ENCODE results near the gene MYCBP2.

The MYCBP2 gene

GRCh38 chr13:77040076-77040475, 286.8 kb downstream of the MYCBP2 start:
- Histone ChIP-seq H3K79me2 (ENCODE audit: insufficient read depth, low read depth) (no peaks in the 10 kb centered on the region), H3K4me1 (ENCODE audit: low read depth, poor library complexity, severe bottlenecking) (no peaks in the 10 kb centered on the region)

DNA sequence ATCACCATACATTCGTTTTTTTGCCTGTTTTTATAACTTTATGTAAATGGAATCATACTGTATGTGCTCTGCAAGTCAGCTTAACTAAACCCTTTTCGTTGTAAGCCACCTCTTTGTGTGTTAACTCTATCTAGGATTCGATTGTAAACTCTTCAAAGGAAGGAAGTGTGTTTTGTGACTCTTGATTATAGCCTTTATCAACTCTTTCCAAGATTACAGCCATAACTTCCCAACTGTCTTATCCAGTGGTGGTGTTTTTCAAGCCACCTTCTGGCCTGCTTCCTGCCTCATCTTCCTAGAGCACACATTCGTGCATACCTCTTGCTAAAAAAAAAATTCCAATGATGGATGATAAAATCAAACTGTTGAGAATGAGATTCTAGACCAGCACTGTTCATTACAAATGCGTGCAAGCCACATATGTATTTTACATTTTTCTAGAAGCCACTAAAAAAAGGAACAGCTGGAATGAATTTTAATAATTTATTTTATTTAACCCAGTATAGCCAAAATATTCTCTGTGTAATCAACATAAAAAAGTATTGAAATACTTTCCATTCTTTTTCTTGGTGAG, 287.9 kb downstream of the MYCBP2 start:
- Histone ChIP-seq H3K4me3 (IDR thresholded peaks at IDR 0.05; ENCODE audit: insufficient read depth, low read depth, low read length) (no peak overlapping the region), H3K4me2 (no peak overlapping the region), H3K79me2 (ENCODE audit: insufficient read depth, low read depth) (no peaks in the 10 kb centered on the region), H4K20me1 (ENCODE audit: insufficient read depth) (no peaks in the 10 kb centered on the region), H3K27me3 (ENCODE audit: insufficient read depth, low read depth) (no peaks in the 10 kb centered on the region), H3K9ac (no peak overlapping the region), H3K27ac (no peak overlapping the region), H3K36me3 (ENCODE audit: insufficient read depth) (no peaks in the 10 kb centered on the region), H2AFZ (ENCODE audit: low read depth) (no peak overlapping the region), H3K4me1 (ENCODE audit: low read depth, poor library complexity, severe bottlenecking) (no peaks in the 10 kb centered on the region)
- TF ChIP-seq, protein P1, sequence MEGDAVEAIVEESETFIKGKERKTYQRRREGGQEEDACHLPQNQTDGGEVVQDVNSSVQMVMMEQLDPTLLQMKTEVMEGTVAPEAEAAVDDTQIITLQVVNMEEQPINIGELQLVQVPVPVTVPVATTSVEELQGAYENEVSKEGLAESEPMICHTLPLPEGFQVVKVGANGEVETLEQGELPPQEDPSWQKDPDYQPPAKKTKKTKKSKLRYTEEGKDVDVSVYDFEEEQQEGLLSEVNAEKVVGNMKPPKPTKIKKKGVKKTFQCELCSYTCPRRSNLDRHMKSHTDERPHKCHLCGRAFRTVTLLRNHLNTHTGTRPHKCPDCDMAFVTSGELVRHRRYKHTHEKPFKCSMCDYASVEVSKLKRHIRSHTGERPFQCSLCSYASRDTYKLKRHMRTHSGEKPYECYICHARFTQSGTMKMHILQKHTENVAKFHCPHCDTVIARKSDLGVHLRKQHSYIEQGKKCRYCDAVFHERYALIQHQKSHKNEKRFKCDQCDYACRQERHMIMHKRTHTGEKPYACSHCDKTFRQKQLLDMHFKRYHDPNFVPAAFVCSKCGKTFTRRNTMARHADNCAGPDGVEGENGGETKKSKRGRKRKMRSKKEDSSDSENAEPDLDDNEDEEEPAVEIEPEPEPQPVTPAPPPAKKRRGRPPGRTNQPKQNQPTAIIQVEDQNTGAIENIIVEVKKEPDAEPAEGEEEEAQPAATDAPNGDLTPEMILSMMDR (conservative IDR thresholded peaks at IDR 0.05; ENCODE audit: low read depth, low read length) = no peak

More at GRCh38 chr13:77040076-77040475, 286.8 kb downstream of the MYCBP2 start:
- Histone ChIP-seq H3K36me3 (ENCODE audit: insufficient read depth) (no peaks in the 10 kb centered on the region), H3K27ac (no peak overlapping the region), H3K9ac (no peak overlapping the region), H4K20me1 (ENCODE audit: insufficient read depth) (no peaks in the 10 kb centered on the region), H3K27me3 (ENCODE audit: insufficient read depth, low read depth) (no peaks in the 10 kb centered on the region), H2AFZ (ENCODE audit: low read depth) (no peak overlapping the region), H3K4me3 (IDR thresholded peaks at IDR 0.05; ENCODE audit: insufficient read depth, low read depth, low read length) (no peak overlapping the region), H3K4me2 (no peak overlapping the region)
- TF ChIP-seq, protein P1 (conservative IDR thresholded peaks at IDR 0.05; ENCODE audit: low read depth, low read length) = no peak

- H3K27me3 ChIP-seq (ENCODE audit: insufficient read depth, low read depth) = no peaks in the 10 kb centered on the region
Measured at GRCh38 chr13:77036279-77036678, 290.6 kb downstream of the MYCBP2 start.

DNA sequence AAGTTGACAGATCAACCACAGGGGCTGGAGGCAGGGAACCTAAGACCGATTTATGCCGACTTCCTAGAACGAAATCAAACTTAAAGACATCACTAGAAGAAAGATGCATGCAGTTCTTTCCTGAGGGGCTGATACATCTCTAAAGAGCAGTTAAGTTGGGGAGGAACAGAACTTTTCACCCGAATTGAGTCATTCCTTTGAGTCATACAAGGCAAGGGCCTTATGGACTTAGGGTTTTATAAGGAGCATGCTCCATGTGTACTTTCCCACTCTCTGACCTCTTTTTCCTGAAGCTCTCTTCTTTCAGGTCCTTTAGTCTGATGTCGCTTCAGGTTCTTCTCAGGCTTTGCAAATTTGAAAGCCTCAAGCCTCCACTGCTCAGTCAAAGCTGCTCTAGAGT, 292.0 kb downstream of the MYCBP2 start:
- no peaks in the 10 kb centered on the region for H3K27me3 ChIP-seq (ENCODE audit: insufficient read depth, low read depth)
- H3K4me3 ChIP-seq (IDR thresholded peaks at IDR 0.05; ENCODE audit: insufficient read depth, low read depth, low read length) = no peak overlapping the region
- no peaks in the 10 kb centered on the region for H4K20me1 ChIP-seq (ENCODE audit: insufficient read depth)
- H3K4me1 ChIP-seq (ENCODE audit: low read depth, poor library complexity, severe bottlenecking) = no peaks in the 10 kb centered on the region
- H3K27ac ChIP-seq = no peak overlapping the region
- no peak overlapping the region for H2AFZ ChIP-seq (ENCODE audit: low read depth)
- TF ChIP-seq, protein P1 (conservative IDR thresholded peaks at IDR 0.05; ENCODE audit: low read depth, low read length) = no peak
- H3K9ac ChIP-seq = no peak overlapping the region
- no peak overlapping the region for H3K4me2 ChIP-seq
- H3K79me2 ChIP-seq (ENCODE audit: insufficient read depth, low read depth) = no peaks in the 10 kb centered on the region
- no peaks in the 10 kb centered on the region for H3K36me3 ChIP-seq (ENCODE audit: insufficient read depth)

More at GRCh38 chr13:77036279-77036678, 290.6 kb downstream of the MYCBP2 start:
- TF ChIP-seq, protein P1 (conservative IDR thresholded peaks at IDR 0.05; ENCODE audit: low read depth, low read length) = no peak
- Histone ChIP-seq H3K9ac (no peak overlapping the region), H3K27ac (no peak overlapping the region), H3K4me1 (ENCODE audit: low read depth, poor library complexity, severe bottlenecking) (no peaks in the 10 kb centered on the region), H3K4me2 (no peak overlapping the region), H3K79me2 (ENCODE audit: insufficient read depth, low read depth) (no peaks in the 10 kb centered on the region), H4K20me1 (ENCODE audit: insufficient read depth) (no peaks in the 10 kb centered on the region), H3K4me3 (IDR thresholded peaks at IDR 0.05; ENCODE audit: insufficient read depth, low read depth, low read length) (no peak overlapping the region), H3K36me3 (ENCODE audit: insufficient read depth) (no peaks in the 10 kb centered on the region), H2AFZ (ENCODE audit: low read depth) (no peak overlapping the region)

Measured in KMS-11 (cell line).